ENCODE data around the gene TOMM6. TPM values are rescaled to one million over a fixed set of nuclear protein-coding genes. Genes with fewer than 3 reads are reported as not detected.
"Not testable (repeated sequence)": the region's sequence is repeated elsewhere in the genome, so short reads cannot be mapped to it uniquely, and the experiment has no call there.

Gene TOMM6
- total RNA-seq, 2 experiments from 2014 or later: 167 to 202 TPM

- no peaks in the 10 kb centered on the region for H3K9me3 Mint-ChIP-seq
- POLR2A ChIA-PET: no interaction called here
- H3K36me3 Mint-ChIP-seq (ENCODE audit: low read depth): no peaks in the 10 kb centered on the region
- DNase-seq: no peak
- CTCF ChIA-PET: interaction anchor here (0.9 to 1.7 kb wide), 3 partner anchors 14 to 20 kb away, joined by 3 to 6 read pairs (median 3); no protein-coding TSS in a partner anchor
- no peak overlapping the region for H3K4me3 Mint-ChIP-seq
- peaks cover 14% of the 10 kb centered on the region for H3K27me3 Mint-ChIP-seq
- H3K4me1 Mint-ChIP-seq: no peaks in the 10 kb centered on the region
- H3K27ac Mint-ChIP-seq: no peak overlapping the region
Measured at GRCh38 chr6:41750374-41750773, 37.1 kb upstream of the TOMM6 start.

GRCh38 chr6:41755895-41756294 lies 31.6 kb upstream of the TOMM6 start:
- no peaks in the 10 kb centered on the region for H3K4me1 Mint-ChIP-seq
- H3K36me3 Mint-ChIP-seq (ENCODE audit: low read depth): no peaks in the 10 kb centered on the region
- H3K4me3 Mint-ChIP-seq: no peak overlapping the region
- no peak for DNase-seq
- CTCF ChIA-PET: interaction anchor here (0.6 kb wide), 1 partner anchor 167 kb away, joined by 3 read pairs; no protein-coding TSS in a partner anchor
- peaks cover 9% of the 10 kb centered on the region for H3K27me3 Mint-ChIP-seq
- H3K27ac Mint-ChIP-seq: no peak overlapping the region
- no peaks in the 10 kb centered on the region for H3K9me3 Mint-ChIP-seq
- POLR2A ChIA-PET: no interaction called here

- Mint-ChIP-seq H3K4me3 (no peak overlapping the region), H3K27ac (no peak overlapping the region), H3K4me1 (no peaks in the 10 kb centered on the region), H3K27me3 (peaks cover 9% of the 10 kb centered on the region), H3K36me3 (ENCODE audit: low read depth) (no peaks in the 10 kb centered on the region), H3K9me3 (no peaks in the 10 kb centered on the region)
- CTCF ChIA-PET: interaction anchor here (0.6 kb wide), 1 partner anchor 167 kb away, joined by 3 read pairs; no protein-coding TSS in a partner anchor
- no peak for DNase-seq
- POLR2A ChIA-PET: no interaction called here
Measured at GRCh38 chr6:41756354-41756753, 31.1 kb upstream of the TOMM6 start.

- DNase-seq: no peak
- H3K4me3 Mint-ChIP-seq: no peak overlapping the region
- ChIA-PET CTCF (interaction anchor here (0.5 to 1.2 kb wide), 2 partner anchors 9 to 13 kb away, joined by 5 read pairs; no protein-coding TSS in a partner anchor), POLR2A (no interaction called here)
- no peaks in the 10 kb centered on the region for H3K4me1 Mint-ChIP-seq
- no peaks in the 10 kb centered on the region for H3K9me3 Mint-ChIP-seq
- H3K27me3 Mint-ChIP-seq: peaks cover 7% of the 10 kb centered on the region
- no peak overlapping the region for H3K27ac Mint-ChIP-seq
- no peaks in the 10 kb centered on the region for H3K36me3 Mint-ChIP-seq (ENCODE audit: low read depth)
Measured at GRCh38 chr6:41757271-41757670, 30.2 kb upstream of the TOMM6 start.

DNA sequence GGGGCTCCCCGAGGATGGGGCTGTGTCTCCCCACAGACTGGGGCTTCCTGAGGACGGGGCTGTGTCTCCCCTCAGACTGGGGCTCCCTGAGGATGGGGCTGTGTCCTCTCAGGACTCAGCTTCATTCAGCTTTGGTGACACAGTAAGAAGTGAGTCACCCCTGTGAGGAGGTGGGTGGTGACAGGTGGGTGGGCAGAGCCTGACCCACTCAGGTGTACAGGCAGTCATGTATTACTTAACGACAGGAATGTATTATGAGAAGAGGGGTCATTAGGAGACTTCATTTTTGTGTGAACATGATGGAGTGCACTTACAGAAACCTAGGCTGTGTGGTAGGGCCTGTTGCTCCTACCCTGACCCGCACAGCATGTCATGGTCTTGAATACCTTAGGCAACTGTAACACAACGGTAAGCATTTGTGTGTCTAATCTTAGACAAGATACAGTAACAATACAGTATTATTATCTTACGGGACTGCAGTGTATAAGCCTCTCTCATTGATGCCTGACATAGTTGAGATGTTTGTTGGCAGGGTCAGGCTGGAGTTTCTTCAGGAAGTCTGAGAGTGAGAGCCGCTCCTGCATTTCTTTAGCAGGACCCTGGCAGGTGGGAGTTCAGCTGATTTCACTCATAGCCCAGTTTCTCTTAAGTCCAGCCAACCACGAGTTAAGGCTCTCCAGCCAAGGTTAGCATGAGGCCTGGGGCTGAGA lies 29.4 kb upstream of the TOMM6 start:
- no peaks in the 10 kb centered on the region for H3K4me1 Mint-ChIP-seq
- no peak for DNase-seq
- H3K27me3 Mint-ChIP-seq: peaks cover 6% of the 10 kb centered on the region
- H3K36me3 Mint-ChIP-seq (ENCODE audit: low read depth): no peaks in the 10 kb centered on the region
- no peaks in the 10 kb centered on the region for H3K9me3 Mint-ChIP-seq
- no peak overlapping the region for H3K27ac Mint-ChIP-seq
- POLR2A ChIA-PET: no interaction called here
- CTCF ChIA-PET: interaction anchor here (0.6 to 1.2 kb wide), 2 partner anchors 10 to 398 kb away, joined by 3 to 5 read pairs; no protein-coding TSS in a partner anchor
- no peak overlapping the region for H3K4me3 Mint-ChIP-seq

GRCh38 chr6:41758641-41759035 lies 28.9 kb upstream of the TOMM6 start:
- Mint-ChIP-seq H3K36me3 (ENCODE audit: low read depth) (no peaks in the 10 kb centered on the region), H3K27ac (no peak overlapping the region), H3K27me3 (peaks cover 6% of the 10 kb centered on the region), H3K4me1 (no peaks in the 10 kb centered on the region), H3K4me3 (no peak overlapping the region), H3K9me3 (no peaks in the 10 kb centered on the region)
- DNase-seq: no peak
- CTCF ChIA-PET: interaction anchor here (0.6 kb wide), 1 partner anchor 398 kb away, joined by 3 read pairs; no protein-coding TSS in a partner anchor
- POLR2A ChIA-PET: no interaction called here

DNA sequence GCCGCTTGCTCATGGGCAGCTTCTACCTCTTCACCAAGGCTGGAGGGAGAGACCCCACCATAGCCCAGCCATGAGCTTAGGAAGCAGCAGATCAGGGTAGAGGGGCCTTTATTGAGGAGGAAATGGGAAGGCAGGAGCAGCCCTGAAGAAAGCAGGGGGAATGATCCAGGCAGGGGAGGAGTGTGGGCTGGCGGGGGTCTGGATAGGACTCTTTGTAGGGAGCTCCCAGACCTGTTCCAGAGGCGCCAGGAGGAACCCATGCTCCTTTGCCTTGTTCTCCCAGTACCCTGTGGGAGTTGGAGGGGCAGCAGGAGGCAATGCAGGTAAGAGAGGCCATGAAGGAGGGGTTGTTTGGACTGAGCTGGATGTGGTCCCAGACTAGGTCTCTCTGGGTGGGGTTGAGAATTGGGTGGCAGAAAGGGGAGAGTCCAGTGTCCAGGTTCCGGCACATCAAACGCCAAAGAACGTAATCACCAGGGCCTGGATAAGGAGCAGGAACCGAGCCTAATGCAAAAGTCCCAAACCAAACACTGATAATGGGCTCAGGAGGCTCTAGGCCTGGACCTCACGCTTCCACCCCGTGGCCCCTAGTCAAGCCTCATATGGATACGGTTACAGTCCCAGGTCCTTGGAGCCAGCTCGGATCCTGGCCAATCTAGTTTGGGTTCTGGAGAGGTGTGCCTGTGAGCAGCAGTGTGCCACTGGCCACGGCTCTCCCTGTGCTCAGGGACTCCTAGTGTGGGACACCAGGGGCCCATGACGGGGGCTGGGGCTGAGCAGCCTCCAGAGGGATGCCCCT lies 28.2 kb upstream of the TOMM6 start:
- Mint-ChIP-seq H3K36me3 (ENCODE audit: low read depth) (no peaks in the 10 kb centered on the region), H3K4me3 (no peak overlapping the region), H3K9me3 (no peaks in the 10 kb centered on the region), H3K4me1 (no peaks in the 10 kb centered on the region), H3K27ac (no peak overlapping the region), H3K27me3 (peaks cover 4% of the 10 kb centered on the region)
- CTCF ChIA-PET: no interaction called here
- DNase-seq: no peak
- POLR2A ChIA-PET: no interaction called here

GRCh38 chr6:41759905-41760579 lies 27.5 kb upstream of the TOMM6 start:
- no peak for DNase-seq
- ChIA-PET POLR2A (no interaction called here), CTCF (no interaction called here)
- peaks cover 1% of the 10 kb centered on the region for H3K27me3 Mint-ChIP-seq
- no peak overlapping the region for H3K27ac Mint-ChIP-seq
- no peaks in the 10 kb centered on the region for H3K9me3 Mint-ChIP-seq
- H3K4me3 Mint-ChIP-seq: no peak overlapping the region
- H3K36me3 Mint-ChIP-seq (ENCODE audit: low read depth): no peaks in the 10 kb centered on the region
- no peaks in the 10 kb centered on the region for H3K4me1 Mint-ChIP-seq

DNA sequence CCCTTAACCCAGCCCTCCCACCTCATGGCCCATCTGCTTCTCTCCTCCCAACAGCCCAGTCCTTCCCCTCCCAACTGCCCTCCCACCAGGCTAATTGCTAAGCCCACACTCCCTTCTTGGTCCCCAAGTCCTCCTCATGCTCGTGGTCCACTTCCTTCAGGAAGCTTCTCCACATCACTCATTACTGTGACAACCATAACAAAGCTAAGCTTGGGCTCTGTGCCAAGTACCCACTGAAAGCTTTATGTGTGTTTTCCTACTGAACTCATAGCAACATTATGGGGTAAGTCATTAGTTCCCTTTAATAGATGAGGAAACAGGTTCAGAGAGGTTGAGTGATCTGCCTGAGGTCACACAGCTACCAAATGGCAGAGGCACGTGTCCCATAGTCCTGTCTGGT lies 24.0 kb upstream of the TOMM6 start:
- Mint-ChIP-seq H3K4me3 (no peak overlapping the region), H3K36me3 (ENCODE audit: low read depth) (no peaks in the 10 kb centered on the region), H3K4me1 (peaks cover 6% of the 10 kb centered on the region), H3K9me3 (no peaks in the 10 kb centered on the region), H3K27ac (no peak overlapping the region), H3K27me3 (peaks cover 1% of the 10 kb centered on the region)
- no peak for DNase-seq
- ChIA-PET POLR2A (no interaction called here), CTCF (interaction anchor here (1.2 to 1.4 kb wide), 2 partner anchors 11 to 23 kb away, joined by 3 to 4 read pairs; no protein-coding TSS in a partner anchor)

DNA sequence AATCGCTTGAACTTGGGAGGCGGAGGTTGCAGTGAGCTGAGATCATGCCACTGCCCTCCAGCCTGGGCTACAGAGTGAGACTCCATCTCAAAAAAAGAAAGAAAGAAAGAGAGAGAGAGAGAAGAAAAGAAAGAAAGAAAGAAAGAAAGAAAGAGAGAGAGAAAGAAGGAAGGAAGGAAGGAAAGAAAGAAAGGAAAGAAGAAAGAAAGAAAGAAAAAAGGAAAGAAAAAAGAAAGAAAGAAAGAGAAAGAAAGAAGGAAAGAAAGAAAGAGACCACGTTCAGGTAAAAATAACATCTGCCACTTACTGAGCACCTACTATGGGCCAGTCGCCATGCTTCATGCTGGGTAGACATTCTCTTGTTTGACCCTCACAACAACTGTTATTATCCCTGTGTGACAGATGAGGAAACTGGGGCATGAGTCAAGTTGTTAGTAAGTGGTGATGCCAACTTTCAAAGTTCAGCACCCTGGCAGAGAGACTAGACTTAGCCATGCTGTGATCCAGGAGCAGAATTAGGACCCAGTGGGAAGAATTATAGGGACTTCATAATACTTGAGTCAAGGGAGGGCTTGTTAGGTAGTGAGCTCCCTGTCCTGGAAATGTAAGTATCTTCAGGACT lies 21.3 kb upstream of the TOMM6 start:
- H3K36me3 Mint-ChIP-seq (ENCODE audit: low read depth); H3K9me3 Mint-ChIP-seq; H3K4me3 Mint-ChIP-seq; POLR2A ChIA-PET; DNase-seq; H3K27ac Mint-ChIP-seq; H3K27me3 Mint-ChIP-seq: not testable (repeated sequence)
- CTCF ChIA-PET: interaction anchor here (1.0 kb wide), 1 partner anchor 11 kb away, joined by 9 read pairs; no protein-coding TSS in a partner anchor
- peaks cover 16% of the 10 kb centered on the region for H3K4me1 Mint-ChIP-seq

GRCh38 chr6:41767112-41767833 lies 20.2 kb upstream of the TOMM6 start:
- Mint-ChIP-seq H3K27ac (no peak overlapping the region), H3K36me3 (ENCODE audit: low read depth) (peaks cover 4% of the 10 kb centered on the region), H3K4me1 (peaks cover 16% of the 10 kb centered on the region), H3K27me3 (peaks cover 1% of the 10 kb centered on the region), H3K4me3 (no peak overlapping the region), H3K9me3 (no peaks in the 10 kb centered on the region)
- DNase-seq: no peak
- CTCF ChIA-PET: interaction anchor here (0.9 to 1.8 kb wide), 2 partner anchors 14 to 16 kb away, joined by 3 to 4 read pairs; no protein-coding TSS in a partner anchor
- POLR2A ChIA-PET: interaction anchor here (0.6 kb wide), 1 partner anchor 447 kb away, joined by 4 read pairs; no protein-coding TSS in a partner anchor

Data from activated CD4-positive, alpha-beta T cell treated with anti-CD3 and anti-CD28 coated beads, Interleukin-2, amount 10 ng/mL, durations not matched to agents 7 days and 5 days (primary cell).